ENCODE results near the gene FXYD2.

Gene FXYD2

DNA sequence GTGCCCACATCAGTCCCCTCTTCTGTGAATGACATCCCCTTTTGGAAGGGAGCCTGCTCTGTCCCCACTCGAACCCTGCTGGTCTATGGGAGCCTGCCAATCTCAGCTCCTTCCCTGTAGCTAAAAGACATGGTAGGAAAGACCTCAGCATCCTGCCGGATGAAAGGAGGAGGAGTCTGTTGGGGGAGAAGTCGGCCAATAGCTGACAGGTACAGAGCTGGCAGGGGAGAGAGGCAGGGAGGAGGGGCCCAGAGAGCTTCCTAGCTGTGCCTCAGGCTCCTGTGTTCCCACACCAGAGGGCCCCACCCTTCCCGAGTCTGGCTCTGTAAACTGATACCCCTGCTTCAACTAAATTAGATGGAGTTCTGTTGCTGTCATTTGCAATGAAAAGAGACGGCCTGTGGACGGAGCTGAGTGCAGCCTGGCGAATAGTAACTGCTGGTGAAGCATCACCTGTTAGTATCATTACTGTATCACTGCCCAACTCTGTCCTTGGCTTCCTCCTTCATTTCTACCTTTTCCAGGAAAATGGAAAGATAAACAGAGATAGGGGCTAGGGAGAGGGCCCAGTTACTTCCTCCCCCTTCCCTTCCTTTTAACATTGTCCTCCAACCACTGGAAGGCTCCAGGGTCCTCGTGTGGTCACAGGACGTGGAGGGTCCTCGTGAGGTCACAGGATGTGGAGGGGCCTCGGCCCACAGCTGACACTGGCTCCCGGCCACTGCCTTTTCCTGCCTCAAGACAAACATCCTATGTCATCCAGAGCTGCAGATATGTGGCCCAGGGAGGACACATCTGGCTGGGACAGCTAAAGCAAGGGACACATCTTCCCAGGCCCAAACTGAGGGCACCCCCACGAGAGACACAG lies 36.8 kb upstream of the FXYD2 start:
- TF ChIP-seq TCF12 (IDR thresholded peaks at IDR 0.05; ENCODE audit: low read depth) (no peak), CREB1 (IDR thresholded peaks at IDR 0.05; ENCODE audit: low read depth) (no peak), EGR1 (IDR thresholded peaks at IDR 0.05) (no peak), YY1 (IDR thresholded peaks at IDR 0.05; ENCODE audit: low read depth) (no peak), NFIC (IDR thresholded peaks at IDR 0.05) (no peak), EP300 (IDR thresholded peaks at IDR 0.05; ENCODE audit: borderline replicate concordance) (no peak), TEAD4 (IDR thresholded peaks at IDR 0.05) (no peak), FOXM1 (IDR thresholded peaks at IDR 0.05; ENCODE audit: borderline replicate concordance, low read depth) (no peak), RAD21 (IDR thresholded peaks at IDR 0.05; ENCODE audit: low read depth) (no peak), CEBPB (IDR thresholded peaks at IDR 0.05) (no peak)
- TF ChIP-seq, protein P1, sequence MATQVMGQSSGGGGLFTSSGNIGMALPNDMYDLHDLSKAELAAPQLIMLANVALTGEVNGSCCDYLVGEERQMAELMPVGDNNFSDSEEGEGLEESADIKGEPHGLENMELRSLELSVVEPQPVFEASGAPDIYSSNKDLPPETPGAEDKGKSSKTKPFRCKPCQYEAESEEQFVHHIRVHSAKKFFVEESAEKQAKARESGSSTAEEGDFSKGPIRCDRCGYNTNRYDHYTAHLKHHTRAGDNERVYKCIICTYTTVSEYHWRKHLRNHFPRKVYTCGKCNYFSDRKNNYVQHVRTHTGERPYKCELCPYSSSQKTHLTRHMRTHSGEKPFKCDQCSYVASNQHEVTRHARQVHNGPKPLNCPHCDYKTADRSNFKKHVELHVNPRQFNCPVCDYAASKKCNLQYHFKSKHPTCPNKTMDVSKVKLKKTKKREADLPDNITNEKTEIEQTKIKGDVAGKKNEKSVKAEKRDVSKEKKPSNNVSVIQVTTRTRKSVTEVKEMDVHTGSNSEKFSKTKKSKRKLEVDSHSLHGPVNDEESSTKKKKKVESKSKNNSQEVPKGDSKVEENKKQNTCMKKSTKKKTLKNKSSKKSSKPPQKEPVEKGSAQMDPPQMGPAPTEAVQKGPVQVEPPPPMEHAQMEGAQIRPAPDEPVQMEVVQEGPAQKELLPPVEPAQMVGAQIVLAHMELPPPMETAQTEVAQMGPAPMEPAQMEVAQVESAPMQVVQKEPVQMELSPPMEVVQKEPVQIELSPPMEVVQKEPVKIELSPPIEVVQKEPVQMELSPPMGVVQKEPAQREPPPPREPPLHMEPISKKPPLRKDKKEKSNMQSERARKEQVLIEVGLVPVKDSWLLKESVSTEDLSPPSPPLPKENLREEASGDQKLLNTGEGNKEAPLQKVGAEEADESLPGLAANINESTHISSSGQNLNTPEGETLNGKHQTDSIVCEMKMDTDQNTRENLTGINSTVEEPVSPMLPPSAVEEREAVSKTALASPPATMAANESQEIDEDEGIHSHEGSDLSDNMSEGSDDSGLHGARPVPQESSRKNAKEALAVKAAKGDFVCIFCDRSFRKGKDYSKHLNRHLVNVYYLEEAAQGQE (IDR thresholded peaks at IDR 0.05; ENCODE audit: low read depth), result no peak
- TF ChIP-seq, protein P2, sequence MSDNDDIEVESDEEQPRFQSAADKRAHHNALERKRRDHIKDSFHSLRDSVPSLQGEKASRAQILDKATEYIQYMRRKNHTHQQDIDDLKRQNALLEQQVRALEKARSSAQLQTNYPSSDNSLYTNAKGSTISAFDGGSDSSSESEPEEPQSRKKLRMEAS (IDR thresholded peaks at IDR 0.05), result no peak

DNA sequence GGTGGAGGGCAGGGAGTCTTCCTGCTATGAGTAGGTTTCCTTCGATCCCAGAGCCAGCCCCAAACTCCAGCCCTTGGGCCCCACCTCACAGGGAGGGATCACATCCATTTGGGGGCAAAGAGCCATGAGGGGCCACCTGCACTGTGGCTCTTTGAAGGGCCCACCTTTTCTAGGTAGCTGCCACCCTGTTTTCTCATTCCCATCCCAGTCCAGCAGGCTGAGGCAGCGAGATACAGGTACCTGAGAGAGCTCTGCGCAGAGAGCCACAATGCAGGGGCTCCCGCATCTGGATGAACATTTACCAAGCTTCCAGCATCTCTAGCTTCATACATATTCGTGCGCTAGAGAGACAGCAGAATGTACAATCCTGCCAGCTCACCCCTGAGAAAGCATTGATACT lies 35.6 kb upstream of the FXYD2 start:
- TF ChIP-seq CEBPB (IDR thresholded peaks at IDR 0.05) (no peak), RAD21 (IDR thresholded peaks at IDR 0.05; ENCODE audit: low read depth) (no peak), NFIC (IDR thresholded peaks at IDR 0.05) (no peak), TEAD4 (IDR thresholded peaks at IDR 0.05) (no peak), EP300 (IDR thresholded peaks at IDR 0.05; ENCODE audit: borderline replicate concordance) (no peak), FOXM1 (IDR thresholded peaks at IDR 0.05; ENCODE audit: borderline replicate concordance, low read depth) (no peak), TAF1 (IDR thresholded peaks at IDR 0.05; ENCODE audit: low read depth) (no peak)
- TF ChIP-seq, protein P3, sequence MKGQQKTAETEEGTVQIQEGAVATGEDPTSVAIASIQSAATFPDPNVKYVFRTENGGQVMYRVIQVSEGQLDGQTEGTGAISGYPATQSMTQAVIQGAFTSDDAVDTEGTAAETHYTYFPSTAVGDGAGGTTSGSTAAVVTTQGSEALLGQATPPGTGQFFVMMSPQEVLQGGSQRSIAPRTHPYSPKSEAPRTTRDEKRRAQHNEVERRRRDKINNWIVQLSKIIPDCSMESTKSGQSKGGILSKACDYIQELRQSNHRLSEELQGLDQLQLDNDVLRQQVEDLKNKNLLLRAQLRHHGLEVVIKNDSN (IDR thresholded peaks at IDR 0.05), result no peak
- TF ChIP-seq, protein P1 (IDR thresholded peaks at IDR 0.05; ENCODE audit: low read depth), result no peak

DNA sequence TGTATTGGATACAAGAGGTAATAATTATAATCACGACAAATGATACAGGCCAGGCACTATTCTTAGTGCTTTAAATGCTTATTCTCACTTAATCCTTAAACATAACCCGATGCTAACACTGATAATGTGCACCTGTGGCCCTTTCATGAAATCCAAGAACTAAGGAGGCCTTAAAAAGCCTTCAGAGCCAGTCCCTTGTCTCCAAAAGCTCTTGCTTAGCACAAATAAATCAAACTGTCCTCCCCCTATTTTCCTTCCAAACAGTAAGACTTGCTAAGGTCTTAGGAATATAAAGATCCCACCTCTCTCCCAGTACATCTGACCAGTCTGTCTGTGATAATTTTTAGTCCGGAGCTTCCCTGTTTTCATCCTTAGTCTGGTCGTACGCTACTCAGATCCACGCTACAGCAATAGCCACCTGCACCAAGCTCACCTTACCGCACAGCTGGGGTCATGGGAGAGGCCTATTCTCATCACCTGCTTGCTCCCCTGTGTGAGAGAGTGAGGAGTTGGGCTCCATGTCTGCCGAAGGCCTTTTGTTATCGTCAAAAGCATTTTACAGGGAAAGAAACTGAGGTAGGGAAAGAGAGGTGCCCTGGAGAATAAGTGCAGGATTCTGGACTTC lies 35.1 kb upstream of the FXYD2 start:
- TF ChIP-seq ZBTB7A (IDR thresholded peaks at IDR 0.05; ENCODE audit: low read depth), result no peak
- no peak for TF ChIP-seq RAD21 (IDR thresholded peaks at IDR 0.05; ENCODE audit: low read depth)
- no peak for TF ChIP-seq CREB1 (IDR thresholded peaks at IDR 0.05; ENCODE audit: low read depth)
- no peak for TF ChIP-seq EP300 (IDR thresholded peaks at IDR 0.05; ENCODE audit: borderline replicate concordance)
- TF ChIP-seq, protein P2 (IDR thresholded peaks at IDR 0.05), result no peak
- TF ChIP-seq NFIC (IDR thresholded peaks at IDR 0.05), result no peak
- TF ChIP-seq, protein P1 (IDR thresholded peaks at IDR 0.05; ENCODE audit: low read depth), result no peak
- no peak for TF ChIP-seq TEAD4 (IDR thresholded peaks at IDR 0.05)
- TF ChIP-seq YY1 (IDR thresholded peaks at IDR 0.05; ENCODE audit: low read depth), result no peak
- no peak for TF ChIP-seq TCF12 (IDR thresholded peaks at IDR 0.05; ENCODE audit: low read depth)
- no peak for TF ChIP-seq TAF1 (IDR thresholded peaks at IDR 0.05; ENCODE audit: low read depth)

DNA sequence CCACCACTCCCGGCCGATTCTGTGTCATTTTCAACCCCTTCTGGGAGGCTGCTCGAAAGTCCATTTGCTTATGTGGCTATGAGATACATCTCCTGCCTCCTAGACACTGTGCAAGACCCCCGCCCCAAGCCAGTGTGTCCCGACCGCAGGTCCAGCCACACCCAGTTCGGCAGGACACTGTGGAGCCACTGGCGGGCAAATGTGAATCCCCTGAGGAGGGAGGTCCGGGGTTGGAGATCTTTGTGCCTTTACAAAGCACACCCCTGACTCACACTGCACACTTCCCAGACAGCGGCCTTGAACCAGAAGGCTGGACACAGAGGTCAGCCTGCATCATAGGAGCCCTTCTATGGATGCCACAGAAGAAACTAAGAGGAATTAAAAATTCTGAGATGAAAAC lies 34.5 kb upstream of the FXYD2 start:
- TF ChIP-seq CREB1 (IDR thresholded peaks at IDR 0.05; ENCODE audit: low read depth) (no peak), FOXM1 (IDR thresholded peaks at IDR 0.05; ENCODE audit: borderline replicate concordance, low read depth) (no peak), TAF1 (IDR thresholded peaks at IDR 0.05; ENCODE audit: low read depth) (no peak), ZBTB7A (IDR thresholded peaks at IDR 0.05; ENCODE audit: low read depth) (no peak), EGR1 (IDR thresholded peaks at IDR 0.05) (no peak), CEBPB (IDR thresholded peaks at IDR 0.05) (no peak), TCF12 (IDR thresholded peaks at IDR 0.05; ENCODE audit: low read depth) (no peak), EP300 (IDR thresholded peaks at IDR 0.05; ENCODE audit: borderline replicate concordance) (no peak), TEAD4 (IDR thresholded peaks at IDR 0.05) (no peak), YY1 (IDR thresholded peaks at IDR 0.05; ENCODE audit: low read depth) (no peak), NFIC (IDR thresholded peaks at IDR 0.05) (no peak), RAD21 (IDR thresholded peaks at IDR 0.05; ENCODE audit: low read depth) (no peak)
- TF ChIP-seq, protein P1 (IDR thresholded peaks at IDR 0.05; ENCODE audit: low read depth), result no peak
- TF ChIP-seq, protein P2 (IDR thresholded peaks at IDR 0.05), result no peak
- TF ChIP-seq, protein P3 (IDR thresholded peaks at IDR 0.05), result no peak
